HEK293 (cell line): ENCODE measurements around the gene RHOT2.

Experiments used
- CTCF ChIA-PET: fragments of 350-600 bp; formaldehyde crosslinking; extraction: SDS; loops from one replicate; lab custom pipeline; 2021; ENCODE audit warnings: antibody characterized with exemption; lab: Yijun Ruan, JAX
- POLR2A ChIA-PET: fragments of 300-600 bp; formaldehyde crosslinking; extraction: SDS; loops from one replicate; lab custom pipeline; 2020; ENCODE audit warnings: antibody characterized with exemption, inconsistent platforms; lab: Yijun Ruan, JAX
- H3K27ac ChIP-seq: fragments of 200-500 bp; sonication (Bioruptor generic); 2 replicates; pipeline ENCODE4 v1.5.1; 2014; ENCODE audit warnings: low read depth, low read length, control low read depth, inconsistent platforms; ENCODE audit errors: extremely low read depth
- H3K36me3 ChIP-seq, 2 experiments: fragments of 200-500 bp in 1 of 2; sonication (Bioruptor generic) in 1 of 2; 1 replicate in 1 of 2; 2 replicates in 1 of 2; pipeline ENCODE4 v1.5.1; 2014 to 2017; ENCODE audit warnings: inconsistent platforms in 2 of 2, low read length in 2 of 2; ENCODE audit not compliant: control insufficient read depth in 2 of 2, insufficient read depth in 1 of 2
- H3K4me1 ChIP-seq: fragments of 200-500 bp; sonication (Bioruptor generic); 2 replicates; pipeline ENCODE4 v1.5.1; 2014; ENCODE audit warnings: mild to moderate bottlenecking, low read length, inconsistent platforms; ENCODE audit not compliant: control insufficient read depth, insufficient read depth
- H3K4me3 ChIP-seq: 2 replicates; pipeline ENCODE4 v1.5.1; 2011; ENCODE audit warnings: low read depth, mild to moderate bottlenecking, control low read depth, low read length, moderate library complexity
- H3K9me3 ChIP-seq: fragments of 200-500 bp; sonication (Bioruptor generic); 2 replicates; pipeline ENCODE4 v1.5.1; 2014; ENCODE audit warnings: low read depth, low read length, inconsistent platforms; ENCODE audit not compliant: control insufficient read depth, insufficient read depth
- BCL11B ChIP-seq: fragments of 450-650 bp; formaldehyde crosslinking; IDR thresholded peaks from 2 replicates; pipeline ENCODE4 v1.5.1; 2016; ENCODE audit warnings: low read depth, missing biosample characterization, missing genetic modification characterization
- CTCF ChIP-seq: fragments of 450-650 bp; formaldehyde crosslinking; IDR thresholded peaks from 2 replicates; pipeline ENCODE4 v1.5.1; 2016; ENCODE audit warnings: missing biosample characterization, missing genetic modification characterization
- ELK4 ChIP-seq: IDR thresholded peaks from 2 replicates; pipeline ENCODE4 v1.6.1; 2011; ENCODE audit warnings: mild to moderate bottlenecking, low read depth, low read length, borderline replicate concordance
- GFI1B ChIP-seq: fragments of 450-650 bp; formaldehyde crosslinking; IDR thresholded peaks from 2 replicates; pipeline ENCODE4 v1.5.1; 2016; ENCODE audit warnings: missing biosample characterization, missing genetic modification characterization
- GLI4 ChIP-seq: fragments of 450-650 bp; formaldehyde crosslinking; IDR thresholded peaks from 2 replicates; pipeline ENCODE4 v1.5.1; 2016; ENCODE audit warnings: missing biosample characterization, missing genetic modification characterization
- HOXC10 ChIP-seq: sonication (generic); formaldehyde crosslinking; IDR thresholded peaks from 2 replicates; pipeline ENCODE4 v1.8.1; 2023; ENCODE audit warnings: mild to moderate bottlenecking, missing genetic modification reagents
- KLF9 ChIP-seq: fragments of 450-650 bp; formaldehyde crosslinking; IDR thresholded peaks from 2 replicates; pipeline ENCODE4 v1.5.1; 2016; ENCODE audit warnings: missing biosample characterization, missing genetic modification characterization, low read depth
- MYNN ChIP-seq: fragments of 450-650 bp; formaldehyde crosslinking; IDR thresholded peaks from 2 replicates; pipeline ENCODE4 v1.5.1; 2016; ENCODE audit warnings: missing biosample characterization, missing genetic modification characterization, borderline replicate concordance
- OSR2 ChIP-seq: fragments of 450-650 bp; formaldehyde crosslinking; IDR thresholded peaks from 2 replicates; pipeline ENCODE4 v1.5.1; 2016; ENCODE audit warnings: missing biosample characterization, missing genetic modification characterization
- OVOL3 ChIP-seq: fragments of 450-650 bp; formaldehyde crosslinking; IDR thresholded peaks from 2 replicates; pipeline ENCODE4 v1.5.1; 2016; ENCODE audit warnings: missing biosample characterization, missing genetic modification characterization
- PRDM2 ChIP-seq: fragments of 450-650 bp; formaldehyde crosslinking; IDR thresholded peaks from 2 replicates; pipeline ENCODE4 v1.5.1; 2016; ENCODE audit warnings: missing biosample characterization, missing genetic modification characterization, borderline replicate concordance
- TRIM28 ChIP-seq: IDR thresholded peaks from 2 replicates; pipeline ENCODE4 v1.6.1; 2011; ENCODE audit warnings: low read length, control low read depth, borderline replicate concordance
- ZBTB1 ChIP-seq: fragments of 450-650 bp; formaldehyde crosslinking; IDR thresholded peaks from 2 replicates; pipeline ENCODE4 v1.5.1; 2016; ENCODE audit warnings: missing biosample characterization, missing genetic modification characterization
- ZBTB7A ChIP-seq: fragments of 450-650 bp; formaldehyde crosslinking; IDR thresholded peaks from 2 replicates; pipeline ENCODE4 v1.5.1; 2016; ENCODE audit warnings: low read depth, missing biosample characterization, missing genetic modification characterization
- ZNF140 ChIP-seq: fragments of 450-650 bp; formaldehyde crosslinking; IDR thresholded peaks from 2 replicates; pipeline ENCODE4 v1.5.1; 2016; ENCODE audit warnings: missing biosample characterization, missing genetic modification characterization
- ZNF18 ChIP-seq: fragments of 450-650 bp; formaldehyde crosslinking; IDR thresholded peaks from 2 replicates; pipeline ENCODE4 v1.5.1; 2016; ENCODE audit warnings: missing biosample characterization, missing genetic modification characterization
- ZNF23 ChIP-seq: fragments of 450-650 bp; formaldehyde crosslinking; IDR thresholded peaks from 2 replicates; pipeline ENCODE4 v1.5.1; 2016; ENCODE audit warnings: missing biosample characterization, missing genetic modification characterization, borderline replicate concordance
- ZNF266 ChIP-seq: fragments of 450-650 bp; formaldehyde crosslinking; IDR thresholded peaks from 2 replicates; pipeline ENCODE4 v1.5.1; 2016; ENCODE audit warnings: missing biosample characterization, missing genetic modification characterization, low read depth
- ZNF391 ChIP-seq: fragments of 450-650 bp; formaldehyde crosslinking; IDR thresholded peaks from 2 replicates; pipeline ENCODE4 v1.5.1; 2016; ENCODE audit warnings: low read depth, missing biosample characterization, missing genetic modification characterization, borderline replicate concordance
- ZNF398 ChIP-seq: fragments of 450-650 bp; formaldehyde crosslinking; IDR thresholded peaks from 2 replicates; pipeline ENCODE4 v1.5.1; 2017; ENCODE audit warnings: missing biosample characterization, missing genetic modification characterization
- ZNF48 ChIP-seq: fragments of 450-650 bp; formaldehyde crosslinking; IDR thresholded peaks from 2 replicates; pipeline ENCODE4 v1.5.1; 2016; ENCODE audit warnings: missing biosample characterization, missing genetic modification characterization
- ZNF585B ChIP-seq: fragments of 450-650 bp; formaldehyde crosslinking; IDR thresholded peaks from 2 replicates; pipeline ENCODE4 v1.5.1; 2016; ENCODE audit warnings: missing biosample characterization, missing genetic modification characterization
- ZNF670 ChIP-seq: fragments of 450-650 bp; formaldehyde crosslinking; IDR thresholded peaks from 2 replicates; pipeline ENCODE4 v1.5.1; 2016; ENCODE audit warnings: missing biosample characterization, missing genetic modification characterization, low read depth
- ZNF768 ChIP-seq: fragments of 450-650 bp; formaldehyde crosslinking; IDR thresholded peaks from 2 replicates; pipeline ENCODE4 v1.5.1; 2018; ENCODE audit warnings: missing biosample characterization, mild to moderate bottlenecking, missing genetic modification characterization

The RHOT2 gene

GRCh38 chr16:679814-680624 lies 12.1 kb downstream of the RHOT2 start, which contains the start of gene STUB1:
TSS of gene STUB1 (plus strand) at chr16:680410. CDS start at chr16:680526, 116 bp downstream.
- H3K4me3 ChIP-seq: peak within 1 kb of the TSS; percentile 82
- ChIA-PET CTCF (no interaction called here), POLR2A (interaction anchor here (0.9 to 5.4 kb wide), 10 partner anchors 10 to 108 kb away, joined by 3 to 57 read pairs (median 4); partner anchors contain the start of genes ANTKMT, CHTF18, RHOT2 and RPUSD1)
- peak within 1 kb of the TSS; percentile 97 for H3K27ac ChIP-seq
- H3K36me3 ChIP-seq: peaks cover 3 to 37% of the 10 kb centered on the region in 2 experiments; a peak in 1 of 3 replicates
- H3K4me1 ChIP-seq: peaks cover 14% of the 10 kb centered on the region; the same call in 1 of the 2 replicates
- H3K9me3 ChIP-seq: no peaks in the 10 kb centered on the region
- TF ChIP-seq TRIM28 (no peak), ZBTB7A (tag by site-specific recombination) (peak; percentile 98), ZNF48 (tag by site-specific recombination) (no peak), MYNN (tag by site-specific recombination) (no peak), ZNF140 (tag by site-specific recombination) (no peak), ZNF18 (tag by site-specific recombination) (no peak), ZBTB1 (no peak; the same call in 1 of the 2 replicates), ELK4 (peak; percentile 49; the same call in 1 of the 2 replicates), ZNF398 (0 out of 2 replicates have a peak, but pooled peaks have one; percentile 34), CTCF (no peak), ZNF585B (tag by site-specific recombination) (no peak), KLF9 (tag by site-specific recombination) (peak; percentile 72), BCL11B (tag by site-specific recombination) (peak; percentile 53; the same call in 1 of the 2 replicates), ZNF768 (no peak), ZNF670 (no peak), HOXC10 (CRISPR knock-in tag) (no peak), OVOL3 (tag by site-specific recombination) (no peak), ZNF391 (tag by site-specific recombination) (peak; percentile 71; the same call in 1 of the 2 replicates), GLI4 (tag by site-specific recombination) (no peak), ZNF23 (tag by site-specific recombination) (no peak), ZNF266 (tag by site-specific recombination) (no peak), PRDM2 (tag by site-specific recombination) (no peak), OSR2 (tag by site-specific recombination) (no peak), GFI1B (tag by site-specific recombination) (no peak)
